HEK293 (cell line): ENCODE data around the gene WDR86.

Experiments
- CTCF ChIP-seq: fragments of 450-650 bp; formaldehyde crosslinking; IDR thresholded peaks from 2 replicates; pipeline ENCODE4 v1.5.1; 2016; ENCODE audit warnings: missing biosample characterization, missing genetic modification characterization
- MEIS1 ChIP-seq: sonication (generic); formaldehyde crosslinking; IDR thresholded peaks from 2 replicates; pipeline ENCODE4 v1.8.1; 2022; ENCODE audit warnings: missing genetic modification reagents, mild to moderate bottlenecking, borderline replicate concordance
- MYNN ChIP-seq: fragments of 450-650 bp; formaldehyde crosslinking; IDR thresholded peaks from 2 replicates; pipeline ENCODE4 v1.5.1; 2016; ENCODE audit warnings: missing biosample characterization, missing genetic modification characterization, borderline replicate concordance
- SCRT2 ChIP-seq: fragments of 450-650 bp; formaldehyde crosslinking; IDR thresholded peaks from 2 replicates; pipeline ENCODE4 v1.5.1; 2016; ENCODE audit warnings: missing biosample characterization, missing genetic modification characterization
- YY2 ChIP-seq: fragments of 450-650 bp; formaldehyde crosslinking; IDR thresholded peaks from 2 replicates; pipeline ENCODE4 v1.5.1; 2016; ENCODE audit warnings: missing biosample characterization, missing genetic modification characterization
- ZBTB1 ChIP-seq: fragments of 450-650 bp; formaldehyde crosslinking; IDR thresholded peaks from 2 replicates; pipeline ENCODE4 v1.5.1; 2016; ENCODE audit warnings: missing biosample characterization, missing genetic modification characterization
- ZBTB21 ChIP-seq: fragments of 450-650 bp; formaldehyde crosslinking; IDR thresholded peaks from 2 replicates; pipeline ENCODE4 v1.5.1; 2017; ENCODE audit warnings: missing biosample characterization, missing genetic modification characterization
- ZBTB7A ChIP-seq: fragments of 450-650 bp; formaldehyde crosslinking; IDR thresholded peaks from 2 replicates; pipeline ENCODE4 v1.5.1; 2016; ENCODE audit warnings: low read depth, missing biosample characterization, missing genetic modification characterization
- ZNF138 ChIP-seq: fragments of 450-650 bp; formaldehyde crosslinking; IDR thresholded peaks from 2 replicates; pipeline ENCODE4 v1.5.1; 2016; ENCODE audit warnings: missing biosample characterization, missing genetic modification characterization, borderline replicate concordance
- ZNF24 ChIP-seq: fragments of 450-650 bp; formaldehyde crosslinking; IDR thresholded peaks from 2 replicates; pipeline ENCODE4 v1.5.1; 2016; ENCODE audit warnings: missing biosample characterization, missing genetic modification characterization
- ZNF704 ChIP-seq: fragments of 450-650 bp; formaldehyde crosslinking; IDR thresholded peaks from 2 replicates; pipeline ENCODE4 v1.5.1; 2016; ENCODE audit warnings: missing biosample characterization, missing genetic modification characterization
- ZNF777 ChIP-seq: fragments of 450-650 bp; formaldehyde crosslinking; IDR thresholded peaks from 2 replicates; pipeline ENCODE4 v1.5.1; 2017; ENCODE audit warnings: missing biosample characterization, missing genetic modification characterization, borderline replicate concordance
- TF ChIP-seq, protein P1 (sequence below): fragments of 450-650 bp; formaldehyde crosslinking; IDR thresholded peaks from 2 replicates; pipeline ENCODE4 v1.5.1; 2016; ENCODE audit warnings: missing biosample characterization, missing genetic modification characterization

- TF ChIP-seq SCRT2 (tag by site-specific recombination) = no peak
- no peak for TF ChIP-seq ZBTB7A (tag by site-specific recombination)
- TF ChIP-seq ZNF24 (tag by site-specific recombination) = no peak
- no peak for TF ChIP-seq ZNF777 (tag by site-specific recombination)
- TF ChIP-seq, protein P1, sequence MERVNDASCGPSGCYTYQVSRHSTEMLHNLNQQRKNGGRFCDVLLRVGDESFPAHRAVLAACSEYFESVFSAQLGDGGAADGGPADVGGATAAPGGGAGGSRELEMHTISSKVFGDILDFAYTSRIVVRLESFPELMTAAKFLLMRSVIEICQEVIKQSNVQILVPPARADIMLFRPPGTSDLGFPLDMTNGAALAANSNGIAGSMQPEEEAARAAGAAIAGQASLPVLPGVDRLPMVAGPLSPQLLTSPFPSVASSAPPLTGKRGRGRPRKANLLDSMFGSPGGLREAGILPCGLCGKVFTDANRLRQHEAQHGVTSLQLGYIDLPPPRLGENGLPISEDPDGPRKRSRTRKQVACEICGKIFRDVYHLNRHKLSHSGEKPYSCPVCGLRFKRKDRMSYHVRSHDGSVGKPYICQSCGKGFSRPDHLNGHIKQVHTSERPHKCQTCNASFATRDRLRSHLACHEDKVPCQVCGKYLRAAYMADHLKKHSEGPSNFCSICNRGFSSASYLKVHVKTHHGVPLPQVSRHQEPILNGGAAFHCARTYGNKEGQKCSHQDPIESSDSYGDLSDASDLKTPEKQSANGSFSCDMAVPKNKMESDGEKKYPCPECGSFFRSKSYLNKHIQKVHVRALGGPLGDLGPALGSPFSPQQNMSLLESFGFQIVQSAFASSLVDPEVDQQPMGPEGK = no peak
- TF ChIP-seq ZNF138 = no peak
- TF ChIP-seq ZBTB21 (tag by site-specific recombination) = no peak
- TF ChIP-seq CTCF = no peak
- TF ChIP-seq MYNN (tag by site-specific recombination) = no peak
- TF ChIP-seq ZNF704 (tag by site-specific recombination) = no peak
- no peak for TF ChIP-seq ZBTB1 (tag by site-specific recombination)
- no peak for TF ChIP-seq YY2 (tag by site-specific recombination)
- no peak for TF ChIP-seq MEIS1 (CRISPR knock-in tag)
Observed at GRCh38 chr7:151366166-151366879, 43.5 kb downstream of the WDR86 start.
